GM12878 (cell line): Measurements from ENCODE around the gene ARL11. TPM values are rescaled to one million over a fixed set of nuclear protein-coding genes. Genes with fewer than 3 reads are reported as not detected.

Source experiments
- ATAC-seq: fragments of 200-7000 bp; cut with Tn5 transposase; 3 replicates; pipeline ENCODE4 v1.9.1; 2020; ENCODE audit warnings: mild to moderate bottlenecking, moderate library complexity
- BruUV-seq: library from RNA; stranded (reverse); fragments of 400-500 nt; replicated peaks from 2 replicates; lab custom pipeline; 2021; lab: Mats Ljungman, UMichigan
- CTCF ChIA-PET: fragments of 300-600 bp; sonication (Branson Sonifier 250); formaldehyde crosslinking; extraction: SDS; loops from one replicate; lab custom pipeline; 2021; ENCODE audit warnings: inconsistent platforms; lab: Yijun Ruan, JAX
- POLR2A ChIA-PET: fragments of 350-600 bp; formaldehyde crosslinking; extraction: SDS; loops from one replicate; lab custom pipeline; 2021; ENCODE audit warnings: inconsistent platforms; lab: Charles Lee
- RAD21 ChIA-PET: fragments of 300-600 bp; sonication (Branson Sonifier 250); formaldehyde crosslinking; loops from one replicate; lab custom pipeline; 2023; ENCODE audit warnings: antibody characterized with exemption; ENCODE audit not compliant: unreplicated experiment; lab: Charles Lee
- SMC1A ChIA-PET: fragments of 300-600 bp; sonication (Branson Sonifier 250); formaldehyde crosslinking; loops from one replicate; lab custom pipeline; 2023; ENCODE audit not compliant: unreplicated experiment, uncharacterized antibody; lab: Charles Lee
- DNase-seq: peaks from one replicate; pipeline ENCODE4 v3.0.0-alpha.2; 2011; ENCODE audit warnings: low read depth, low spot score
- FAIRE-seq: peaks from 3 replicates; lab custom pipeline; 2011; peaks lifted over from hg19 to GRCh38; lab: Jason Lieb, UNC
- H2AFZ ChIP-seq: 2 replicates; pipeline ENCODE4 v1.6.0; 2011; ENCODE audit warnings: low read depth, low read length, control low read depth; ENCODE audit not compliant: control insufficient read depth
- H3K27ac ChIP-seq: 2 replicates; pipeline ENCODE4 v1.5.1; 2011; ENCODE audit warnings: control low read depth; ENCODE audit not compliant: control insufficient read depth, insufficient read depth
- H3K27me3 ChIP-seq, 2 experiments: replicated peaks in 1 of 2; 2 replicates each; pipeline versions ENCODE4 v1.6.0 to v1.6.1; 2011; ENCODE audit warnings: low read length in 1 of 2; ENCODE audit not compliant: control insufficient read depth in 2 of 2, insufficient read depth in 2 of 2
- H3K36me3 ChIP-seq, 2 experiments: 2 replicates each; pipeline ENCODE4 v1.5.1; 2011; ENCODE audit warnings: low read length in 1 of 2; ENCODE audit not compliant: control insufficient read depth in 2 of 2, insufficient read depth in 2 of 2
- H3K4me1 ChIP-seq: 2 replicates; pipeline ENCODE4 v1.6.1; 2011; ENCODE audit warnings: mild to moderate bottlenecking, low read length, moderate library complexity, mixed read lengths; ENCODE audit not compliant: control insufficient read depth, insufficient read depth
- H3K4me2 ChIP-seq: 2 replicates; pipeline ENCODE4 v1.6.0; 2011; ENCODE audit warnings: control low read depth; ENCODE audit not compliant: control insufficient read depth, insufficient read depth
- H3K4me3 ChIP-seq: fragments of 200-600 bp; sonication (generic); 2 replicates; pipeline ENCODE4 v1.5.1; 2016
- H3K79me2 ChIP-seq: 2 replicates; pipeline ENCODE4 v1.6.0; 2011; ENCODE audit warnings: low read length; ENCODE audit not compliant: control insufficient read depth, insufficient read depth
- H3K9ac ChIP-seq: 2 replicates; pipeline ENCODE4 v1.8.0; 2011; ENCODE audit warnings: low read length, control low read depth, mixed read lengths; ENCODE audit not compliant: control insufficient read depth, insufficient read depth
- H3K9me3 ChIP-seq: replicated peaks from 3 replicates; pipeline ENCODE4 v1.5.1; 2011; ENCODE audit warnings: mild to moderate bottlenecking, low read length; ENCODE audit not compliant: control insufficient read depth, insufficient read depth
- H4K20me1 ChIP-seq: 2 replicates; pipeline ENCODE4 v1.6.0; 2011; ENCODE audit not compliant: control insufficient read depth, insufficient read depth
- ASH2L ChIP-seq: fragments of 300-600, 200-600 bp; sonication (generic); IDR thresholded peaks from 2 replicates; pipeline ENCODE4 v1.6.1; 2017; ENCODE audit warnings: low read depth, mild to moderate bottlenecking, borderline replicate concordance
- CHD4 ChIP-seq: fragments of 200-600 bp; sonication (generic); IDR thresholded peaks from 2 replicates; pipeline ENCODE4 v1.6.1; 2016; ENCODE audit warnings: mild to moderate bottlenecking
- ELK1 ChIP-seq: IDR thresholded peaks from 2 replicates; pipeline ENCODE4 v1.6.1; 2012; ENCODE audit warnings: low read depth, low read length, improper control_type of control experiment
- EP300 ChIP-seq, 2 experiments: fragments of 150-350 bp in 1 of 2; IDR thresholded peaks; 2 replicates each; pipeline ENCODE4 v1.6.1; 2011 to 2012; ENCODE audit warnings: low read depth in 2 of 2, low read length in 2 of 2, borderline replicate concordance in 1 of 2, improper control_type of control experiment in 1 of 2, inconsistent platforms in 1 of 2; ENCODE audit not compliant: control insufficient read depth in 1 of 2
- FOXM1 ChIP-seq: IDR thresholded peaks from 2 replicates; pipeline ENCODE4 v1.6.1; 2012; ENCODE audit warnings: low read depth, mild to moderate bottlenecking, inconsistent platforms, low read length, moderate library complexity
- GATAD2B ChIP-seq: fragments of 450-650 bp; conservative IDR thresholded peaks from 2 replicates; pipeline ENCODE4 v1.6.1; 2017; ENCODE audit warnings: low read depth, mild to moderate bottlenecking, moderate library complexity
- HDGF ChIP-seq: fragments of 450-650 bp; IDR thresholded peaks from 2 replicates; pipeline ENCODE4 v1.6.1; 2016; ENCODE audit warnings: antibody characterized with exemption
- IRF3 ChIP-seq: fragments of 450-650 bp; IDR thresholded peaks from 2 replicates; pipeline ENCODE4 v1.6.1; 2014; ENCODE audit warnings: mild to moderate bottlenecking
- MYB ChIP-seq: fragments of 150-350 bp; IDR thresholded peaks from 2 replicates; pipeline ENCODE4 v1.6.1; 2014; ENCODE audit warnings: mild to moderate bottlenecking, low read depth, low read length, borderline replicate concordance
- SREBF2 ChIP-seq: IDR thresholded peaks from 2 replicates; pipeline ENCODE4 v1.6.1; 2012; ENCODE audit warnings: mild to moderate bottlenecking, low read length
- STAT3 ChIP-seq: IDR thresholded peaks from 2 replicates; pipeline ENCODE4 v1.6.1; 2011; ENCODE audit warnings: low read depth, low read length, improper control_type of control experiment
- SUZ12 ChIP-seq: fragments of 200-600 bp; sonication (generic); IDR thresholded peaks from one replicate; pipeline ENCODE4 v1.6.1; 2018; ENCODE audit warnings: antibody characterized with exemption, mild to moderate bottlenecking; ENCODE audit not compliant: unreplicated experiment
- YY1 ChIP-seq: IDR thresholded peaks from 2 replicates; pipeline ENCODE4 v1.6.1; 2011; ENCODE audit warnings: low read depth, mild to moderate bottlenecking, low read length
- ZBTB40 ChIP-seq: fragments of 450-650 bp; IDR thresholded peaks from 2 replicates; pipeline ENCODE4 v1.6.1; 2016; ENCODE audit warnings: mild to moderate bottlenecking, moderate library complexity, borderline replicate concordance
- ZNF207 ChIP-seq: fragments of 450-650 bp; IDR thresholded peaks from 2 replicates; pipeline ENCODE4 v1.6.1; 2014; ENCODE audit warnings: antibody characterized with exemption, mild to moderate bottlenecking, borderline replicate concordance
- ZNF24 ChIP-seq: fragments of 450-650 bp; IDR thresholded peaks from 2 replicates; pipeline ENCODE4 v1.6.1; 2017; ENCODE audit warnings: antibody characterized with exemption, mild to moderate bottlenecking
- ZNF274 ChIP-seq: IDR thresholded peaks from one replicate; pipeline ENCODE4 v1.8.0; 2011; ENCODE audit not compliant: insufficient read length, insufficient read depth
- WGBS: methylation state at CpG from one replicate; pipeline ENCODE4 v1.1.6; 2016; ENCODE audit warnings: low lambda C conversion rate; ENCODE audit not compliant: insufficient replicate concordance, insufficient coverage; ENCODE audit errors: missing lambda C conversion rate; 5-methylcytosine and 5-hydroxymethylcytosine counted together
- in situ Hi-C: fragments of 300-500 bp; cut with MboI; formaldehyde crosslinking; loops from 9 replicates; pipeline ENCODE4 v1.14.3; 2018; ENCODE audit warnings: mixed read lengths
- intact Hi-C: fragments of 100-400 bp; cut with micrococcal nuclease; formaldehyde crosslinking; loops from one replicate; pipeline ENCODE4 v1.14.2; 2022; ENCODE audit not compliant: unreplicated experiment
- polyA plus RNA-seq, 11 experiments: library from polyadenylated mRNA; depleted of rRNA in 4 of 11; unstranded in 6 of 11; stranded (reverse) in 5 of 11; fragments of >200 nt; fragmentation: Nextera tagmentation in 4 of 11; fragmentation: Illumina TruSeq in 1 of 11; extraction: Ambion mirVana in 4 of 11; extraction: Trizol in 1 of 11; gene quantifications; 1 replicate in 1 of 11; 2 replicates in 10 of 11; pipeline versions ENCODE4 v1.2.1 to v1.2.3, GENCODE V29; 2011 to 2016; ENCODE audit warnings: inconsistent platforms in 2 of 11, missing spikeins in 2 of 11, low read depth in 1 of 11
- total RNA-seq, 4 experiments: library from RNA; depleted of rRNA in 3 of 4; stranded (reverse); fragments of >200 nt in 3 of 4; fragmentation: Illumina TruSeq in 1 of 4; extraction: Trizol in 1 of 4; gene quantifications; 2 replicates each; pipeline versions ENCODE4 v1.2.1 to v1.2.3, GENCODE V29; 2013 to 2021

The ARL11 gene
- total and polyA plus RNA-seq, 10 of the 15 experiments (the other 5 are each of a cell fraction or from before 2014, with no cell fraction given), result 2.0 to 7.2 (median 4.4) TPM

GRCh38 chr13:49633710-49634109 lies 5.4 kb downstream of the ARL11 start:
- DNase-seq (no peak), FAIRE-seq (no peak), ATAC-seq (no peak)
- H4K20me1 ChIP-seq, result no peaks in the 10 kb centered on the region
- H3K9me3 ChIP-seq, result no peaks in the 10 kb centered on the region
- H3K36me3 ChIP-seq, result 0 out of 4 replicates have a peak, but pooled peaks cover 0 to 2% of the 10 kb centered on the region in 2 experiments
- H3K4me3 ChIP-seq, result no peak overlapping the region
- CTCF ChIA-PET, result interaction anchor here (0.7 to 0.8 kb wide), 2 partner anchors 20 to 26 kb away, joined by 3 read pairs; no protein-coding TSS in a partner anchor
- RAD21 ChIA-PET, result no interaction called here
- no peak overlapping the region for H3K9ac ChIP-seq
- no peaks in the 10 kb centered on the region for H3K27me3 ChIP-seq
- 83% methylated on average over 4 of the region's 4 CpGs for WGBS
- H3K79me2 ChIP-seq, result peaks cover 5% of the 10 kb centered on the region
- intact Hi-C loops, result no loop called here
- BruUV-seq, result no TSS peak
- POLR2A ChIA-PET, result no interaction called here
- no peak overlapping the region for H3K27ac ChIP-seq
- in situ Hi-C loops, result no loop called here
- H2AFZ ChIP-seq, result no peak overlapping the region
- SMC1A ChIA-PET, result no interaction called here
- peaks cover 3% of the 10 kb centered on the region; the same call in 1 of the 2 replicates for H3K4me1 ChIP-seq
- no peak overlapping the region for H3K4me2 ChIP-seq
- TF ChIP-seq ASH2L, result no peak
- TF ChIP-seq SUZ12, result no peak
- no peak for TF ChIP-seq ZNF274
- TF ChIP-seq ZNF24, result no peak
- TF ChIP-seq YY1, result no peak
- TF ChIP-seq MYB, result no peak
- TF ChIP-seq IRF3, result no peak
- no peak for TF ChIP-seq EP300 (IDR thresholded peaks at IDR 0.05; ENCODE audit: borderline replicate concordance in 1 of 2, control insufficient read depth in 1 of 2, low read depth in 2 of 2, low read length in 2 of 2)
- no peak for TF ChIP-seq CHD4
- TF ChIP-seq ZNF207, result no peak
- no peak for TF ChIP-seq ZBTB40
- no peak for TF ChIP-seq HDGF
- no peak for TF ChIP-seq GATAD2B
- no peak for TF ChIP-seq SREBF2
- no peak for TF ChIP-seq STAT3
- no peak for TF ChIP-seq ELK1
- TF ChIP-seq FOXM1, result no peak
